NCI-H1105 treated with DMSO at 0.1 percent for 48 hours (cell line): ENCODE measurements around the gene RFX3.

Source experiments
- DNase-seq: peaks from one replicate; lab custom pipeline; 2025; lab: John Stamatoyannopoulos, UW

The RFX3 gene

DNA sequence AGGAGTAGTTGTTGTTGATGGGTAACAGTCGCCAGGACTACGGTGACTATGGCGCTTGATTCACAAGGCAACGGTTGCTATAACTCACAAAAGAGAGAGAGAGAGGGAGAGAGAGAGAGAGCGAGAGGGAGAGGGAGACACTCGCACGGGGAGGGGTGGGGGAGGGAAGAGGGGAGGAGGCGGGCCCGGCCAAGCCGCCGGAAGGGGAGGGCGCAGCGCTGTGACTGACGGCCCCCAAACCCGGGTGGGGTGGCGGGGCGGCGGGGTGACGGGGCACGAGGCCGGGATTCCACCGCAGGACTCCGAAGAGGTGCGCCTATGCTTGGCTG, at the start of gene RFX3:
TSS of gene RFX3 (minus strand) at position 166 of the 329 bp plus-strand sequence. CDS start 130,413 bp downstream, outside the sequence.
- peak; percentile 92 for DNase-seq

DNA sequence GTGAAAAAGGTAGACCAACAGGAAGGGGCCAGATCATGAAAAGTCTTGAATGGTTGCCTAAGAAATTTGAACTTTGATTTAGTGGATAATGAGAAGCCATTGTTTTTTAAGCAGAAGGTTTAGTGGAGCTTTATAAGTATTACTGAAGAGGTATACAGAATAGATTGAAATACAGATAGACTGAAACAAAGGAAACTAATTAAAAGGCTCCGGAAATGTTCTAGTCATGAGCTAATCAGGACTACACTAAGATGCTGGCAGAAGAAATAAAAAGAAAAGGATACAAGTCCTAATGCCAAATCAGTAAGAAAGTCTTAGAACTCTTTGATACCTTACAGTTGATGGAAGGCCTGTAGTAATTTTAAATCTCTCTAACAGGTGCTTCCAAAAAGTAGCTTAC, 45.7 kb upstream of the RFX3 start:
- DNase-seq, result no peak

DNA sequence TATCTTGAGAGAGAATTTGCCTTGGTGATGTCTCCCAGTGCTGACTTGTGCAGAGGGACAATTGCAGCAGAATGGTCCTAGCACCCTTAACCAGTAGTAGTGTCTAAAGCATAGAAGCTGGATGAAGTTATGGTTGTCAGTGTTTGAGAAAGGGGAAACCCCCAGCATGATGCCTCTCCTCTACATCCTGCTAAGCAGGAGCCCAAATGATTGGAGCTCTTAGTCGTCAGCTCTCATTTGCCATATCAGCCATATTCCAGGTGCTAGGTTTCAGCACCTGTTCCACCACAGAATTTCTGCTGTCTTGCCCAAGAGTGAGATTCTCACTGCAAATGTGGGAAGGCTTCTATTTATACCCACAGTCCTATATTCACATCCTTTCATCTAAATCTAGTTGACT, 43.7 kb upstream of the RFX3 start:
- DNase-seq, result no peak

DNA sequence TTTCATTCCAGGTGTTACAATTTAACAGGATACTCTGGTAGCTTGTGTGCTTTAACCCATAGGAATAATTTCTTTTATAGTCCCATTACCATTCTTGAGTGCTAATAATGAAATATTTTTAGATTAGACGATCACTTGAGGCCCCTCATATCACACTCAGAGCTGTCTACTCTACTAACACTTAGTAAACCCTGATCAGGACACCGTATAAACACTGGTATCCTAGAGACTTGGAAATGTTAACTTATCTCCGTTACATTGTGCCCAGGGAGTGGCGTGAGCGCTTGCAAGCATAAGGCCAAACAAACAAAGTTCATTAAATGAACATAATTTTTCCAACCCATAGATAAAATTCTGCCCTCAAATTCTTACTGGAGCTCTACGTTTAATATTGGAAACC, 42.2 kb upstream of the RFX3 start:
- DNase-seq, result no peak

DNA sequence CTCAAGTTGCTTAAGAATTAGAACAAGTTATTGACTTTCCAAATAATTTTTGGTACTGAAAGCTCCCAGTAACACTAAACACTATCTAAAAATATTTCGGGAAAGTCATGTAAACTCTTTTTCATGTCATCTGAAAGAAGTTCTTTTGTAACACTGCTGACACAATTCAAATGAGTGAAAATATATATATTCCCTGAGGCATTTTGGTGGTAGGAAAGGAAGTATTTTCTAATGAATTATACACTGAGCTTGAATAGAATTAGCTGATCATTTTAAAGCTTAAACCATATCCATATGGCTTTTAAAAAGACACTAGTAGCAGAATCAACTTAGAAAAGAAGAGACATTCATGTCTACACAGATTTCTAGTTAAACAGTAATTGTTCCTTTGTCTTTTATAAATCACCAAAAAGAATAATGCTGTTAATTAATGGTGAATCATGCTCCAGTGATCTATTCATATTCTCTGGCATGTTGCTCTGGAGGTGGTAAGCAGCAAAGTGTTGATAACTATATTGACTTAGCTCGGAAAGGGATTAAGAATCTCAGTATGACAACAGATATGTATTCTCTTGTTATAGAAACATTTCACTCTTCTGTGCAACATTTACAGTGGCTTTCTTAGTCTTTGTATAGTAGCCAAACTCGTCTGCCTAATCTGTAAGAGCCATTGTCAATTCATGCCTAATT, 27.4 kb upstream of the RFX3 start:
- DNase-seq, result no peak

DNA sequence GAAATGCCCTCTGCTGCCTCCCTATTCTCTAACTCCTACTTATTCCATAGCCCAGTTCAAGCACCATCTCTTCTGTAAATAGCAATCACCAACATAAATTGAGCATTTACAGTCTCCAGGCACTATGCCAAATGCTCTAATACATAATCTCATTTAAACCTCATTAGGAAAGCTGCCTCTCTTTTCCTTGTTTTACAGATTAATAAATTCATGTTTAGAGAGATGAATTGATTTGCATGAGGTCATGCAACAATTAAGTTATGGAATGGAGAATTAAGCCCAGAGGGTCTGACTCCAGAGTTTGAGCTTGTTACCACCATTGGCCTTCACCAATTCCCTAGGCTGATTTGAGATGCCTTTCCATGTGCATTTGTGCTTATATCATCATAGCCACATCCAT, 23.4 kb upstream of the RFX3 start:
- no peak for DNase-seq

DNA sequence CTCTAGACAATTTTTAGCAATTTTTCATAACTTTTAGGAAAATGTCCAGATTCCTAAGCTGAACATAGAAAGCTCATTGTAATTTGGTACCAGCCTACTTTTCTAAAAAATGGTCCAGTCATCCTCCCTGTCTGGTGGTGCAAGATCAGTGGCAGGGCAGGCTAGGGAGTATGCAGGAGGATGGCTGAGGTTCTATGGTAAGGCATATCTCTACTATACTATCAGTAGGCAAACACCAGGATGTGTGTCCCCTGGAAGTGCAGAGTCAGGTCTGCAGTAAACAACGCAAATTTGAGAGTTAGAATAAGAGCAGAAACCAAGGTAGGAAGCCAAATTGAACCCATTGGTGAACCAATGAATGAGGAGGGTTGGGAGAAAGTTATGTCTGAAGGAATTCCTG, 22.8 kb upstream of the RFX3 start:
- DNase-seq, result no peak

DNA sequence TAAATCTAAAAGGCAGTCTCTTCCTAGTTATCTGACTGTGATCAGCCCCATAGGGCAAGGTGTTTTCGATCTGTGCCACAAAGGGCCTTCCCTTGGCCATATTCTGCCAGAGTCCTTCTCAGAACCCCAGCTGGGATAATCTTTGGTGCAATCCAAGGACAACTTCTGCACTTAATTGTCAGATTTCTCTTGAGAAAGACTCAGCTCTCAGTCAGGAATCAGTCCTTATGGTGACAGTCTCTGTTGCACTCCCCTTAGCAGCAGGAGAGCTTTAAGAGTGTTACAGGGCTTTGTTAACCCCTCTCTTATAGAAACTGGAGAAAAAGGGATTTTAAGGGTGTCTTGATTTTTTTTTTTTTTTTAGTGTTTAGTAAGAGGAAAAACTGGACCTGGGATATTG, 15.4 kb upstream of the RFX3 start:
- DNase-seq, result no peak

DNA sequence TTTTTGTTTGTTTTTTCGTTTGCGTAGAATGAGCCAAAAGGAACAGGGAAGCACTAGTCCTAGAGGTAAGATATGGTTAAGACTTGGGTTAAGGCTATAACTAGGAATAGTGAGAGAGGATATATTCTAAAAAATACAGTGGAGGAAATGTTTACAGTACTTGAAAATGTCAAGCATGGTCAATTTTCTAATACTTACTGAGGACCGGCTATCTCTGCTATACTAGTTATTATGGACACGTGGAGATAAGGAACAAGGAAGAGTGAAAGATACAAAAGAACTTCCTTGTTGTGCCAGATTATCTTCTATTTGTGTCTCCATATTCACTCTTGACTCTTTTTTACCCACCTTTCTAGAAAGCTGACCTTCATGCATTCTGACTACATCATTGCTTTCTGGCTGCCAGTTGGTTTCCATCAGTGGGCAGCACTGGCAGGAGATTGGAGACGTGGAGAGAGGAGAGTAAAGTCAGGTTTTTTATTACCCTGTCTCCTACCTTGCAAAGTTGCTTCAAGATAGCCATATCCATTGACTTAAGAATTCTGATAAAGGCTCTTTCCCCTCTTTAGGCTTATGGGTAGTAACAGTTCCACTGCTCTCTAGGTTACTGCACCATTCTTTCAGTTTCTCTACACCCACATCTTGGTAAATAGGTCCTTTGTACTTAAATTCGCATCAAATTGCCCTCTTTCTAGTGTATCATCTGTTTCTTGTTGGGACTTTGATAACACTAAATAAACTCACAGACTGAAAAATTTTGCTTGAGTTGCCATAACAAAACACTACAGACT, 9.0 kb upstream of the RFX3 start:
- no peak for DNase-seq

DNA sequence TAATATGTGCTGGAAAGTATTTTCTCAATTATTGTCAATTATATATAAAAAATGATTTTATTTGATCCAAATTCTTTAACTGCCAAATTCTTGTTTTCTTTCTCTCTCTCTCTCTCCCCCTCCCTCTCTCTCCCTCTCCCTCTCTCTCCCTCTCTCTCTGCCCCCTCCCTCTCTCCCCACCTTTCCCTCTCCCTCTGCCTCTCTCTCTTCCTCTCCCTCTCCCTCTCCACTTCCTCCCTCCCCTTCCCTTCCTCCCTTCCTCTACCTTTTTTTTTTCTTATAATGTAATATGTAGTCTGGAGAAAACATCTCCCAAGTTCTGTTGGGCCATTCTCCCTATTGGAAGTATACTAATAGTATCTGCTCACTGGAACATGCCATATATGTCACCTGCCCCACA, 6.4 kb upstream of the RFX3 start:
- DNase-seq, result no peak

DNA sequence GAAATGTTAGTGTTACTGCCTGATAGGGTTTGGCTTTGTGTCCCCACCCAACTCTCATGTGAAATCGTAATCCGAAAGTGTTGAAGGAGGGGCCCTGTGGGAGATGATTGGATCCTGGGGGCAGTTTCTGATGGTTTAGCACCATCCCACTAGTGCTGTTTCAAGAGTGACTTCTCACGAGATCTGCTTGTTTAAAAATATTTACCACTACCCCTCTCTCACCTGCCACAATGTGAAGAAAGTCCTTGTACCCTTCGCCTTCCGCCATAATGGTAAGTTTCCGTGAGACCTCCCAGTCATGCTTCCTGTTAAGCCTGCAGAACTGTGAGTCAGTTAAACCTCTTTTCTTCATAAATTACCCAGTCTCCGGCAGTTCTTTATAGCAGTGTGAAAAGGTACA, 2.6 kb upstream of the RFX3 start:
- DNase-seq, result peak; percentile 80

DNA sequence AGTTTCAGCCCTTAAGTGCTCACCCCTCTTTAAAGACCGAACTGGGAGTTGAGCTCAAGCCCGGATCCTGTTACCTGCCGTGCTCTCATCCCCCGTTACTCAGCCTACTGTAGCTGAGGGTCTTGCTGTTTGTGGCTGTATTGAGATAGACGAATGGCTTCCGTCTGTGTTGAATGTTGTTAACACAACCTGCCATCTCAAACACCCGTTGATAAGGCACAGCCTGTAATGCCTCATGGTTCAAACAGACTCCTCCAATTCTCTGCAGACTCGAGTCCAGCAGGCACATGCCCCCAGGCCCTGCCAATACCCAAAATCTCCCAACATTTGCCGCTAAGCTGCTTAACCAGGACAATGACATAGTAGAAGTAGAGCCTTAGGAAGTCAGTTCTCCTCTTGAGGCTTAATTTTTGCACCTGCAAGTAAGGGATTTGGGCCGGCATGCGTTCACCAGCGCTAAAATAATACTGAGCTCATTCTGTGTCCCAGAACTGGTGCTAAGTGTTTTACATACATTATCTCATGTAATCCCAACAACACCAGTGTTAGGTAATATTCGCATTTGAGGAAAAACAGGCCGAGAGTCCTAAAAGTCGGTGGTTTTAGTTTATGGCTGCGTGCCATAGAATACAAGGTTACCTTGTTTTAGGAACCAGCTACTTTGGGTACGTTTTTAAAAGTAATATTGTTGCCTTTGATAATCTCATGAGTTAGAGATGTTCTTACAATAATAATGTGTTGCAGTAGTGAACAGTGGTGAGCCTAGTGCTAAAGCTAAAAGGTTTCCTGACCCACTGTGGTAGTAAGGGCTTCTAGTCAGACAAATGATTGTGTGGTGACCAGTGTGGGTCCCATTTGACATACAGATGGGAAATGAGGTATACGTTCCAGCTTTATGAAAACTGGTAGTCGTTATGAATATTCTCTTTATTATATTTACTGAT, 1.5 kb upstream of the RFX3 start:
- peak; percentile 83 for DNase-seq

DNA sequence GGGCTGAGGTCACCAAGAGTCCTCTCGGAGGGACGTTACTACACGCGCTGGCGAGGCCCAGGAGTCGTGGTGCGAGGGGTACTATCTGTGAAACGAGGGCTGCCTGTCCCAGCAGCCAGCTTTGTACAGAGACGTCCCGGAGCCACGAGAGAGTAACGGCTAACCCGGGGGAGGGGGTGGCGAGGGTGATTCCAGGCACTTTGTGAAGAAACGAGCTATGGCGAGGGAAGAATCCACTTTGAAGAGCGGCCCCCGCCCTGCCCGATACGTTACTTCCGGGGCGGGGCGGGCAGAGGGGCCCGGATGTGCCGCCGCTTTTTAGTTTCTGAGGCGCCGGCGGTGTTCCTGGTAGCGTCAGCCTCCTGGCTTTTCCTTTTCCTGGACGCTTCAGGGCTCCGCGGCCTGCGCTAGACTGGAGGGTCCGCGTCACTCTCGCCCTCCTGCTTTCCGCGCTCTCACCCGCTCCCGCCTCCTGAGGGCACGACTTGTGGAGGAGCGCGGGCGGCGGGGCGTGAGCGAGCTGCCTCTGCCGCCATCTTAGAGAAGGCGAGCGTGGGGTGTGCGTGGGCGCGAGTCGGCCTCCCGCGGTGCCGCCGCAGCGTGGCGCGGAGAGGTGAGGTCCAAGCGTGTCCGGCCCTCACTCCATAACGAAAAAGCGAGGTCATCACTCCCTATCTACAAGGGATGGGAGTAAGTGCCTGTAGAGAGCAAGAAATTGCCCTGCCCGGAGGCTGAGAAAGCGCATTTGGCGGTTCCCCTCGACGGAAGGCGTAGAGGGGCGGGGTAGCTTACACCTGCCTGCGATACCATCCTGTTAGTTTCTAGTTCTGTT, 580 bp upstream of the RFX3 start:
- peak; percentile 88 for DNase-seq

DNA sequence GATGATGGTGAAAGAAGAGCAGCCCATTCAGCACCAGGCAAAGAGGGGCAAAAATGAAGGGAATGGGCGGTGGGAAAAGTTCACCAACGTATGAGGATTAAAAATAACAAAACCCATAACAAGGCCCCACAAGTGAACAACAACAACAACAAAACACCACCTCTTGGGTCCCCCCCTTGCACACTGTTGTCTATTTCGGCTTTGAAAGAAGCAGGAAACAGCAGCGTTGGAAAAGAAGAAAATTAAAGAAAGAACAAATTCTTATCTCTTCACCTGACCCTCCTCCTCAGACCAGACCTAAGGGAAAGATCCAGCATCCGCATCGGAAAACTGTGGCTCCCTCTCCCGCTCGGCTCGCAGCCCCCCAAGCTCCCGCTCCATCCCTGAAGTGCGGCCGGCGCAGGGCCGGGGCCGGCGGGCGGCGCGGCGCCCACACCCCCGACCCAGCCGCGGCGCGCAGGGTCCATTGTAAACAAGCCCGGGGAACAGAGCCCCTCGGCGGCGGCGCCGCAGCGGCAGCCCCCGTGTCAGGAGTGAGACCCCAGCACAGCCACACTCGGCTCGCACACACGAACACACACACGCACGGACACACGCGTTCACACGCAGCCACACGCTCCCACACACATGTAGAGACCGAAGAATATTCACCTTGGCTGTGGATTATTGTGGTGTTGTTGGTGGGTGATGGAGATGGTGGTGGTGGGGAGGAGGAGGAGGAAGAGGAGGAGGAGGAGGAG, 535 bp downstream of the RFX3 start:
- DNase-seq, result peak; percentile 55

DNA sequence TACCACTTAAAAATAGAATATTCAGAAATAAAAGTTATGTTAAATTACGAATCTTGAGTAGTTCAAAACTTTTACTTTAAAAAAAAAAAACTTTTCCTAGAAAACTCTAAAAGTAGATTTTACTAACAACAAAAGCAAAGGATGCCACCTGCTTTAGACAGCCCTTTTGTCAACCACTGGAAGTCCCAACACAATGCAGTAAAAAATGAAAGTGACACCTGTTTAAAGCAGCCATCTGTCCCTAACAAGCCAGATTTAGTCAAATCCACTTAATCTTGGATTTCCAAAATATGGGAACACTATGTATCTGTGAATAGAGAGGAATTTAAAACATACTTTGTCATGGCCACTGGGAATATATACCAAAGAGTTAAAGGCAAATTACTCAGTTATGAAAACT, 3.8 kb downstream of the RFX3 start:
- no peak for DNase-seq

DNA sequence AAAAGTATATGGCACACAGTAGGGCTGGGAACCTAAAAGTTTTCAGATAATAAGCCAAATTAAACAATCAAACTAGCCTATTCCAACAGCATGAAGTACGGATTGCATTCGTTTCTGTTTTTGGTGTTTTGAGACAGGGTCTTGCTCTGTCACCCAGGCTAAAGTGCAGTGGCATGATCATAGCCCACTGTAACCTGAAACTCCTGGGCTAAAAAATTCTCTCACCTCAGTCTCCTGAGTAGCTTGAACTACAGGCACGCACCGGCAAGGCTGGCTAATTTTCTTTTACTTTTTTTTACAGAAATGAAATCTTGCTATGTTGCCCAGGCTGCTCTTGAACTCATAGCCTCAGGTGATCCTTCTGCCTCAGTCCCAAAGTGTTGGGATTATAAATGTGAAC, 5.2 kb downstream of the RFX3 start:
- no peak for DNase-seq

DNA sequence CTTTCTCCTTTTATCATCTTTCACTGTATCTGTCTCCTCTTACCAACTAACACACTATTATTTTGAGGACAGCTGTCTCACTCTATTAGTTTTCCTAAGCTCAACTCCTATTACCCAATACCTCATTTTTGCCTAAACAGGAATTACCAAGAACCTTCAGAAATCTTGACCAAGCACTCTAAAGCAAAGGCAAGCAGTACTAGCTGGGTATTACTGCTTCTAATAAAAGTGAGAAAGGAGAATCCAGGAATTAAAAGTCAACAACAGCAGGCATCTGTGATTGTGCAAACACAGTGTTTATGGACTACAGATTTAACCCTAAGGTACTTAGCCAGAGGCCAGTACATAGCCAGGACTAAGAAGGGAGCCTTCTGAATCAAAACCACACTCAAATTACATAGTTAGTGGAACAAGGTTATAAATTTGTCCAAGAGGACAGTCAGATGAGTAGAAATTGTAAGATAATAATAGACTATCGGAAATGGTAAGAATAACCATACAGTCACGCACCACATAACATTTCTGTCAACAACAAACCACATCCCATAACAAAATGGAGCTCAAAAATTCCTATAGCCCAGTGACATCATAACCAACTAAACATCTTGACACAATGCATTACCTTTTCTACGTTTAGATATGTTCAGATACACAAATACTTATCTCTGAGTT, 8.3 kb downstream of the RFX3 start:
- no peak for DNase-seq

DNA sequence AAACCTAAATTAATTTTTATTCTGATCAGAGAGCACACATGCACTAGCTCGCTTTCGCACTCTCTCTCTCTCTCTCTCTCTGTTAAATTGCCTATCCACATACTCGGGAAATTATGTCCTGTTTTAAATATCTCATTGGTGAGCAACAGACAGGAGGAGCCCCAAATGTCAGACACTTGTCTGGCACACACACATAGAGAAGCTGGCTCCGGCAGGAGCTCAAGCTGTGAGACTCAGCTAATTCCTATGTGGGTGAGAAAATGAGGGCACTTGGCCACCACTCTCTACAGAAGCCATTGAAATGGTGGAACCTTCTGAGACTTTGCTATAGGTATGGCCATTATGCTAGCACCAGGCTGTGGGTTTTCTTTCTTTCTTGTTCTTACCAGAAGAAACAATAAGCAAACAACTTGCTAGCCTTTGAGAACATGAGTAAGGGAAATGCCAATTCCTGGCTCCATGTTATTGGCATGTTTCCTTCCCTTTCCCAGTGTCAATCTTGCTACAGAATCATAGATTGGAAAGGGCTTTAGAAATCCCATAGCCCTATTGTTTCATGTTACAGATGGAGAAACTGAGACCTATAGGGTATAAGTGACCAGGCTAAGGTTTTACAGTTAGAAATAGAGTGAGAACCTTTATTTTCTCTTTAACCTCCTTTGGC, 9.0 kb downstream of the RFX3 start:
- no peak for DNase-seq

DNA sequence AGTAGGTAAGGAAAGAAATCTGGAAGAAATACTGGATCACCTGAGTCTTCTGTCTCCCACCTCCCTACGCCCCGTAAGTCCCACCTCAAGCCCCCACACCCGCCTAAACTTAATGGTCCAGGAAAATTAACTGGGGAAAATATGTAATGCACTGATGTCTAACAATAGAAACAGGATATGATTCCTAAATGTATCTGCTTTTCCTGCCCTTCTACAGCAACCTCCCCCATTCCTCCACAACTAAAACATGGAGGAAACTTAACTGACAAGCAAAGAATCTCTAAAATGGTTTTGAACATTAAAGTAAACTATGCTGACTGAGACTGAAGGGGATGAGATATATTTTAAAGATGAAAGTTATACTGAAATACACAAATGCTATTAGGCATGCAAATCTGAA, 10.4 kb downstream of the RFX3 start:
- no peak for DNase-seq

DNA sequence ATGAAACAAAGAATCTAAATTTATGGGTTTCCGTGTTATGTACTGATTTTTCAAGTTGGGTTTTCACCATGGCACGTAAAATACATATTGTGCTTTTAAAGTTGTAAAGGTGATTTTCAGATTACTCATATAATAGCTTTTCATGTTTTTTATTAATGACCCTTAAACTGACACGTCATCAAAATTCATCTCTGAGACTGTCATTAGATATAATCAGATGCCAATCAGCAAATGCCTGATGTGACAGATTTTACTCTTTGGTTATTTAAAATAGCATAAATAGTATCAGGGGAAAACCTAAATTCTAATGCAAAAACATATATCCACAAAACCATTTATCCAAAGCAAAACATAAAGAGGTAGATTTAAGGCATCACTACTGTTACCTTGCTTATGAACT, 11.0 kb downstream of the RFX3 start:
- no peak for DNase-seq
